Measurements from ENCODE around the gene TLR9. TPM values are rescaled to one million over a fixed set of nuclear protein-coding genes. Genes with fewer than 3 reads are reported as not detected.
A peak's percentile ranks its signal among the peaks of the same experiment; 100 is the strongest.

Gene TLR9
- total and polyA plus RNA-seq, 8 donors, result 0.21 to 1.5 (median 0.41) TPM; not detected in 1

GRCh38 chr3:52196977-52197376 is 28.5 kb downstream of the TLR9 start:
- peak overlapping the region; percentile 86 to 87 for H3K27ac ChIP-seq
- H3K4me3 ChIP-seq, result no peak overlapping the region
- TF ChIP-seq CTCF (IDR thresholded peaks at IDR 0.05), result no peak
- intact Hi-C loops (cut with DNase I), result no loop called here
- peak in 2 of 4 donors; percentile 70 to 85 for DNase-seq
- H3K9me3 ChIP-seq, result no peaks in the 10 kb centered on the region
- H3K36me3 ChIP-seq, result peaks cover 0 to 14% of the 10 kb centered on the region in 2 donors
- peaks cover 55 to 74% of the 10 kb centered on the region in 2 donors for H3K4me1 ChIP-seq
- no peaks in the 10 kb centered on the region for H3K27me3 ChIP-seq
- peak; percentile 43 for ATAC-seq

- DNase-seq, result peak in 3 of 4 donors; percentile 67 to 71 (median 68)
- Histone ChIP-seq H3K4me1 (peaks cover 57 to 66% of the 10 kb centered on the region in 2 donors), H3K36me3 (peaks cover 0 to 14% of the 10 kb centered on the region in 2 donors), H3K9me3 (no peaks in the 10 kb centered on the region), H3K27ac (peak overlapping the region; percentile 86 to 87), H3K4me3 (no peak overlapping the region), H3K27me3 (no peaks in the 10 kb centered on the region)
- ATAC-seq, result peak; percentile 37
- no peak for TF ChIP-seq CTCF (IDR thresholded peaks at IDR 0.05)
- intact Hi-C loops (cut with DNase I), result no loop called here
Measured at GRCh38 chr3:52195823-52196331, 29.6 kb downstream of the TLR9 start.

GRCh38 chr3:52195291-52195597 is 30.2 kb downstream of the TLR9 start:
- peak overlapping the region; percentile 86 to 87 for H3K27ac ChIP-seq
- no peak overlapping the region for H3K4me3 ChIP-seq
- intact Hi-C loops (cut with DNase I), result no loop called here
- H3K27me3 ChIP-seq, result no peaks in the 10 kb centered on the region
- DNase-seq (no peak), ATAC-seq (no peak)
- peaks cover 57 to 66% of the 10 kb centered on the region in 2 donors for H3K4me1 ChIP-seq
- no peaks in the 10 kb centered on the region for H3K9me3 ChIP-seq
- no peak for TF ChIP-seq CTCF (IDR thresholded peaks at IDR 0.05)
- peaks cover 0 to 10% of the 10 kb centered on the region in 2 donors for H3K36me3 ChIP-seq

- DNase-seq (peak; percentile 64 to 92 (median 80)), ATAC-seq (peak; percentile 17)
- H3K27me3 ChIP-seq, result no peaks in the 10 kb centered on the region
- peaks cover 56 to 66% of the 10 kb centered on the region in 2 donors for H3K4me1 ChIP-seq
- H3K27ac ChIP-seq, result no peak overlapping the region
- no peak overlapping the region for H3K4me3 ChIP-seq
- intact Hi-C loops (cut with DNase I), result no loop called here
- no peak for TF ChIP-seq CTCF (IDR thresholded peaks at IDR 0.05)
- peaks cover 0 to 6% of the 10 kb centered on the region in 2 donors for H3K36me3 ChIP-seq
- no peaks in the 10 kb centered on the region for H3K9me3 ChIP-seq
Measured at GRCh38 chr3:52194485-52195290, 30.8 kb downstream of the TLR9 start.

GRCh38 chr3:52193065-52193464 is 32.4 kb downstream of the TLR9 start:
- Histone ChIP-seq H3K36me3 (no peaks in the 10 kb centered on the region), H3K9me3 (no peaks in the 10 kb centered on the region), H3K27ac (no peak overlapping the region), H3K4me1 (peaks cover 49 to 71% of the 10 kb centered on the region in 2 donors), H3K4me3 (no peak overlapping the region), H3K27me3 (no peaks in the 10 kb centered on the region)
- intact Hi-C loops (cut with DNase I), result no loop called here
- TF ChIP-seq CTCF (IDR thresholded peaks at IDR 0.05), result no peak
- ATAC-seq (no peak), DNase-seq (peak in 1 of 4 donors; percentile 49)
